Astrocyte (in vitro differentiated cells and primary cell): ENCODE measurements around the gene KLHL33.

Source experiments
- EZH2 ChIP-seq: IDR thresholded peaks from 2 replicates; pipeline ENCODE4 v1.6.1; 2012; ENCODE audit warnings: mild to moderate bottlenecking, low read length, inconsistent platforms; ENCODE audit not compliant: insufficient read depth
- TF ChIP-seq, protein P1 (sequence below): IDR thresholded peaks from 2 replicates; pipeline ENCODE4 v1.5.1; 2011; ENCODE audit warnings: low read depth, mild to moderate bottlenecking, inconsistent platforms, low read length, moderate library complexity; ENCODE audit not compliant: insufficient read depth

DNA sequence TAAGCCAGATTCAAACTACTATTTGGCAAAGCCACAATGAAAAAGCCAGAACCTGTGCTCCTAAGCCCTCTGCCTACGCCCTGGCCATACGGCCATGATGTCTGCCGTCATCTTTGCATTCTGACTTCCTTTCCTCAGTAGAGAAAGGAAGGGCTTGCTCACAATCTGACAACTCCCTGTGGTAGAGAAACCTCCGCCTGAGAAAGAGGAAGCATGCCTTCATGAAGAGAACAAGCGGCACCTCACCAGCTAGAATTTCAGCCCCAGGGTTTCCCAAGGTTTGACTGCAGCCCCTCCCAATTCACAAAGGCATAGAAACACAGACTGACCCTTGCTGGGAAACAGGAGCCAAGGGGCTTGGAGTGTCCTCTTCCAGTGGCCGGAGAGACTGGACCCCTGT lies 48.4 kb downstream of the KLHL33 start:
- TF ChIP-seq, protein P1, sequence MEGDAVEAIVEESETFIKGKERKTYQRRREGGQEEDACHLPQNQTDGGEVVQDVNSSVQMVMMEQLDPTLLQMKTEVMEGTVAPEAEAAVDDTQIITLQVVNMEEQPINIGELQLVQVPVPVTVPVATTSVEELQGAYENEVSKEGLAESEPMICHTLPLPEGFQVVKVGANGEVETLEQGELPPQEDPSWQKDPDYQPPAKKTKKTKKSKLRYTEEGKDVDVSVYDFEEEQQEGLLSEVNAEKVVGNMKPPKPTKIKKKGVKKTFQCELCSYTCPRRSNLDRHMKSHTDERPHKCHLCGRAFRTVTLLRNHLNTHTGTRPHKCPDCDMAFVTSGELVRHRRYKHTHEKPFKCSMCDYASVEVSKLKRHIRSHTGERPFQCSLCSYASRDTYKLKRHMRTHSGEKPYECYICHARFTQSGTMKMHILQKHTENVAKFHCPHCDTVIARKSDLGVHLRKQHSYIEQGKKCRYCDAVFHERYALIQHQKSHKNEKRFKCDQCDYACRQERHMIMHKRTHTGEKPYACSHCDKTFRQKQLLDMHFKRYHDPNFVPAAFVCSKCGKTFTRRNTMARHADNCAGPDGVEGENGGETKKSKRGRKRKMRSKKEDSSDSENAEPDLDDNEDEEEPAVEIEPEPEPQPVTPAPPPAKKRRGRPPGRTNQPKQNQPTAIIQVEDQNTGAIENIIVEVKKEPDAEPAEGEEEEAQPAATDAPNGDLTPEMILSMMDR: no peak
- no peak for TF ChIP-seq EZH2
